ENCODE data around the gene MYH9. TPM values are rescaled to one million over a fixed set of nuclear protein-coding genes. Genes with fewer than 3 reads are reported as not detected.

The MYH9 gene
- total RNA-seq, 4 donors from 2014 or later, result 215 to 1,171 (median 400) TPM

- H3K27me3 ChIP-seq, result no peaks in the 10 kb centered on the region
Measured at GRCh38 chr22:36243986-36244385, 143.8 kb downstream of the MYH9 start.

GRCh38 chr22:36239401-36240171 lies 148.2 kb downstream of the MYH9 start, which contains the start of gene APOL2:
Gene APOL2 (minus strand): TSS chr22:36239527. CDS start chr22:36233162, 6,365 bp downstream.
- peak; percentile 89 to 95 for DNase-seq
- Histone ChIP-seq H3K36me3 (no peaks in the 10 kb centered on the region), H3K27ac (peak within 1 kb of the TSS; percentile 90 to 98), H3K9me3 (no peaks in the 10 kb centered on the region), H3K4me1 (peaks cover 4 to 20% of the 10 kb centered on the region in 2 donors), H3K4me3 (peak within 1 kb of the TSS; percentile 63 to 71), H3K27me3 (no peaks in the 10 kb centered on the region)
- intact Hi-C loops (cut with DNase I; ENCODE audit: low total_unique reads), result no loop called here
- TF ChIP-seq POLR2A (IDR thresholded peaks at IDR 0.05), result peak; percentile 77 to 91
- TF ChIP-seq CTCF (IDR thresholded peaks at IDR 0.05), result peak; percentile 77 to 90 (median 87)

More at GRCh38 chr22:36243986-36244385, 143.8 kb downstream of the MYH9 start:
- H3K36me3 ChIP-seq, result no peaks in the 10 kb centered on the region
- peaks cover 0 to 5% of the 10 kb centered on the region in 2 donors for H3K4me1 ChIP-seq
- TF ChIP-seq POLR2A (IDR thresholded peaks at IDR 0.05), result no peak
- intact Hi-C loops (cut with DNase I; ENCODE audit: low total_unique reads), result no loop called here
- DNase-seq, result peak; percentile 8 to 14
- peak overlapping the region; percentile 5 to 18 for H3K27ac ChIP-seq
- H3K9me3 ChIP-seq, result no peaks in the 10 kb centered on the region
- H3K4me3 ChIP-seq, result no peak overlapping the region

GRCh38 chr22:36239150-36239400 lies 148.7 kb downstream of the MYH9 start:
- DNase-seq, result no peak
- H3K9me3 ChIP-seq, result no peaks in the 10 kb centered on the region
- peak overlapping the region; percentile 63 to 71 for H3K4me3 ChIP-seq
- peaks cover 4 to 20% of the 10 kb centered on the region in 2 donors for H3K4me1 ChIP-seq
- intact Hi-C loops (cut with DNase I; ENCODE audit: low total_unique reads), result no loop called here
- H3K27me3 ChIP-seq, result no peaks in the 10 kb centered on the region
- peak overlapping the region; percentile 90 to 98 for H3K27ac ChIP-seq
- TF ChIP-seq POLR2A (IDR thresholded peaks at IDR 0.05), result no peak
- no peak for TF ChIP-seq CTCF (IDR thresholded peaks at IDR 0.05)
- H3K36me3 ChIP-seq, result no peaks in the 10 kb centered on the region

- intact Hi-C loops (cut with DNase I; ENCODE audit: low total_unique reads), result no loop called here
- no peaks in the 10 kb centered on the region for H3K9me3 ChIP-seq
- peak in 1 of 2 donors; percentile 53 for DNase-seq
- peaks cover 4 to 20% of the 10 kb centered on the region in 2 donors for H3K4me1 ChIP-seq
- H3K4me3 ChIP-seq, result peak overlapping the region; percentile 63 to 71
- H3K27me3 ChIP-seq, result no peaks in the 10 kb centered on the region
- H3K27ac ChIP-seq, result peak overlapping the region; percentile 90 to 98
- TF ChIP-seq CTCF (IDR thresholded peaks at IDR 0.05) (no peak), POLR2A (IDR thresholded peaks at IDR 0.05) (no peak)
- no peaks in the 10 kb centered on the region for H3K36me3 ChIP-seq
Measured at GRCh38 chr22:36238373-36239149, 149.2 kb downstream of the MYH9 start.

- TF ChIP-seq POLR2A (IDR thresholded peaks at IDR 0.05), result no peak
- no peak for TF ChIP-seq CTCF (IDR thresholded peaks at IDR 0.05)
- H3K27me3 ChIP-seq, result no peaks in the 10 kb centered on the region
- no peak for DNase-seq
- H3K4me3 ChIP-seq, result peak overlapping the region; percentile 63 to 71
- intact Hi-C loops (cut with DNase I; ENCODE audit: low total_unique reads), result no loop called here
- H3K36me3 ChIP-seq, result no peaks in the 10 kb centered on the region
- H3K27ac ChIP-seq, result peak overlapping the region; percentile 90 to 98
- H3K9me3 ChIP-seq, result no peaks in the 10 kb centered on the region
- peaks cover 4 to 20% of the 10 kb centered on the region in 2 donors for H3K4me1 ChIP-seq
Measured at GRCh38 chr22:36237462-36238372, 150.1 kb downstream of the MYH9 start.
